ENCODE data around the gene PNISR. TPM values are rescaled to one million over a fixed set of nuclear protein-coding genes. Genes with fewer than 3 reads are reported as not detected.
A peak's percentile ranks its signal among the peaks of the same experiment; 100 is the strongest.

Gene PNISR
- total and polyA plus RNA-seq, 2 of the 13 experiments (the other 11 are each of a cell fraction or from before 2014, with no cell fraction given): 43.0 to 48.0 TPM

DNA sequence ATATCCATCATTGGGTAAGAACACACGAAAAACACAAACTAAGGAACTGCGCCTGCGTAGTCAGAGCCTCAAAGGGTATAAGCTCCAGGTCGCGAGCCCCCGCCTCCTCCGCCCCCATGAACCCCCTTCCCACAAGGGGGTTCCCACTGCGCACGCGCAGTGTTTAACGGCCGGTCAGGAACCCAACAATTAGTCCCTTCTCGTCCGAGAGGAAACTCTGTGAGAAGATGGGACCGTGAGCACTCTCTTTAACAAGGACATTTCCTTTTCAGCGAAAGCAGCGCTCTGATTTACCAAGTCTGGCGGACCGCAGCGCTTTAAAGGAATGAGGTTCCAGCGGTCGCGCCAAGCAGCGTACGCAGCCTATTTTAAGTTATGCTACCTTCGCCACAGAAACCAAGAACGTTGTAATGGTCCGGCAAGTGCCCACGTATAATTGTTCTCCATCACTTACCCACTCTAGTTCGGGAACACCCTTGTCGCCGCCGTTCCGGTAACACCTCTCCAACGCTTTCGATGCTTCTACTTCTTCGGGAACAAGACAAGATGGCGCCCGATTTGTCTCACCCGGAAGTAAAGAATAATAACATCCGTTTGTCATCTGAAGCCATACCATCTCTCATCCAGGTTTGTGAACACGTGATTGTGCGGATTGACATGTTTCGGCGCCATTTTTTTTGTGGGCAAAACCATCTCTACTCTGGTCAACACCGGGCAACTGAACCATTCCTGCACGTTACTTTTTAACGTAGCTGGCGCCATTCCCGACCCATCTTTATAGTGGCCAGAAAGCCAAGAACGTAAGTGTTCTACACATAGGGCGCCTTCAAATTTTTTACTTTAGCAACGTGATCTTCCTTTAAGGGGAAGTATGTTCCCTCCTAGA, at the start of gene PNISR (continued):
- TF ChIP-seq GATAD1 (CRISPR knock-in tag; IDR thresholded peaks at IDR 0.05) (peak; percentile 80), KDM2A (CRISPR knock-in tag; IDR thresholded peaks at IDR 0.05; ENCODE audit: borderline replicate concordance, low read depth) (peak; percentile 82), NRL (CRISPR knock-in tag; IDR thresholded peaks at IDR 0.05; ENCODE audit: borderline replicate concordance) (peak; percentile 42; the same call in 1 of the 2 replicates), ZNF343 (CRISPR knock-in tag; IDR thresholded peaks at IDR 0.05) (0 out of 2 replicates have a peak, but pooled peaks have one; percentile 30), IKZF1 (IDR thresholded peaks at IDR 0.05) (no peak), FOXA3 (CRISPR knock-in tag; IDR thresholded peaks at IDR 0.05) (peak; percentile 32; the same call in 1 of the 2 replicates), ZNF263 (CRISPR knock-in tag; IDR thresholded peaks at IDR 0.05) (peak; percentile 28; the same call in 1 of the 2 replicates), KLF16 (CRISPR knock-in tag; IDR thresholded peaks at IDR 0.05) (peak; percentile 27 to 52; a peak in 1 of 4 replicates), ZNF350 (CRISPR knock-in tag; IDR thresholded peaks at IDR 0.05; ENCODE audit: borderline replicate concordance, low read depth) (peak; percentile 32), AGO2 (optimal IDR thresholded peaks at IDR 0.05; ENCODE audit: low read depth, low read length) (no peak), ZNF644 (CRISPR knock-in tag; IDR thresholded peaks at IDR 0.05; ENCODE audit: low read depth) (peak; percentile 65; the same call in 1 of the 2 replicates), ZNF510 (CRISPR knock-in tag; IDR thresholded peaks at IDR 0.05; ENCODE audit: low read depth) (peak; percentile 51; the same call in 1 of the 2 replicates)
- TF ChIP-seq, protein P1, sequence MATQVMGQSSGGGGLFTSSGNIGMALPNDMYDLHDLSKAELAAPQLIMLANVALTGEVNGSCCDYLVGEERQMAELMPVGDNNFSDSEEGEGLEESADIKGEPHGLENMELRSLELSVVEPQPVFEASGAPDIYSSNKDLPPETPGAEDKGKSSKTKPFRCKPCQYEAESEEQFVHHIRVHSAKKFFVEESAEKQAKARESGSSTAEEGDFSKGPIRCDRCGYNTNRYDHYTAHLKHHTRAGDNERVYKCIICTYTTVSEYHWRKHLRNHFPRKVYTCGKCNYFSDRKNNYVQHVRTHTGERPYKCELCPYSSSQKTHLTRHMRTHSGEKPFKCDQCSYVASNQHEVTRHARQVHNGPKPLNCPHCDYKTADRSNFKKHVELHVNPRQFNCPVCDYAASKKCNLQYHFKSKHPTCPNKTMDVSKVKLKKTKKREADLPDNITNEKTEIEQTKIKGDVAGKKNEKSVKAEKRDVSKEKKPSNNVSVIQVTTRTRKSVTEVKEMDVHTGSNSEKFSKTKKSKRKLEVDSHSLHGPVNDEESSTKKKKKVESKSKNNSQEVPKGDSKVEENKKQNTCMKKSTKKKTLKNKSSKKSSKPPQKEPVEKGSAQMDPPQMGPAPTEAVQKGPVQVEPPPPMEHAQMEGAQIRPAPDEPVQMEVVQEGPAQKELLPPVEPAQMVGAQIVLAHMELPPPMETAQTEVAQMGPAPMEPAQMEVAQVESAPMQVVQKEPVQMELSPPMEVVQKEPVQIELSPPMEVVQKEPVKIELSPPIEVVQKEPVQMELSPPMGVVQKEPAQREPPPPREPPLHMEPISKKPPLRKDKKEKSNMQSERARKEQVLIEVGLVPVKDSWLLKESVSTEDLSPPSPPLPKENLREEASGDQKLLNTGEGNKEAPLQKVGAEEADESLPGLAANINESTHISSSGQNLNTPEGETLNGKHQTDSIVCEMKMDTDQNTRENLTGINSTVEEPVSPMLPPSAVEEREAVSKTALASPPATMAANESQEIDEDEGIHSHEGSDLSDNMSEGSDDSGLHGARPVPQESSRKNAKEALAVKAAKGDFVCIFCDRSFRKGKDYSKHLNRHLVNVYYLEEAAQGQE (IDR thresholded peaks at IDR 0.05; ENCODE audit: borderline replicate concordance in 1 of 2, low read depth in 1 of 2, low read length in 2 of 2): peak in 1 of 2 experiments; percentile 23; a peak in 1 of 4 replicates
- TF ChIP-seq, protein P2, sequence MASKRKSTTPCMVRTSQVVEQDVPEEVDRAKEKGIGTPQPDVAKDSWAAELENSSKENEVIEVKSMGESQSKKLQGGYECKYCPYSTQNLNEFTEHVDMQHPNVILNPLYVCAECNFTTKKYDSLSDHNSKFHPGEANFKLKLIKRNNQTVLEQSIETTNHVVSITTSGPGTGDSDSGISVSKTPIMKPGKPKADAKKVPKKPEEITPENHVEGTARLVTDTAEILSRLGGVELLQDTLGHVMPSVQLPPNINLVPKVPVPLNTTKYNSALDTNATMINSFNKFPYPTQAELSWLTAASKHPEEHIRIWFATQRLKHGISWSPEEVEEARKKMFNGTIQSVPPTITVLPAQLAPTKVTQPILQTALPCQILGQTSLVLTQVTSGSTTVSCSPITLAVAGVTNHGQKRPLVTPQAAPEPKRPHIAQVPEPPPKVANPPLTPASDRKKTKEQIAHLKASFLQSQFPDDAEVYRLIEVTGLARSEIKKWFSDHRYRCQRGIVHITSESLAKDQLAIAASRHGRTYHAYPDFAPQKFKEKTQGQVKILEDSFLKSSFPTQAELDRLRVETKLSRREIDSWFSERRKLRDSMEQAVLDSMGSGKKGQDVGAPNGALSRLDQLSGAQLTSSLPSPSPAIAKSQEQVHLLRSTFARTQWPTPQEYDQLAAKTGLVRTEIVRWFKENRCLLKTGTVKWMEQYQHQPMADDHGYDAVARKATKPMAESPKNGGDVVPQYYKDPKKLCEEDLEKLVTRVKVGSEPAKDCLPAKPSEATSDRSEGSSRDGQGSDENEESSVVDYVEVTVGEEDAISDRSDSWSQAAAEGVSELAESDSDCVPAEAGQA (IDR thresholded peaks at IDR 0.05; ENCODE audit: low read depth): peak; percentile 90
- TF ChIP-seq, protein P2 (CRISPR knock-in tag; IDR thresholded peaks at IDR 0.05; ENCODE audit: borderline replicate concordance): no peak
- TF ChIP-seq, protein P3, sequence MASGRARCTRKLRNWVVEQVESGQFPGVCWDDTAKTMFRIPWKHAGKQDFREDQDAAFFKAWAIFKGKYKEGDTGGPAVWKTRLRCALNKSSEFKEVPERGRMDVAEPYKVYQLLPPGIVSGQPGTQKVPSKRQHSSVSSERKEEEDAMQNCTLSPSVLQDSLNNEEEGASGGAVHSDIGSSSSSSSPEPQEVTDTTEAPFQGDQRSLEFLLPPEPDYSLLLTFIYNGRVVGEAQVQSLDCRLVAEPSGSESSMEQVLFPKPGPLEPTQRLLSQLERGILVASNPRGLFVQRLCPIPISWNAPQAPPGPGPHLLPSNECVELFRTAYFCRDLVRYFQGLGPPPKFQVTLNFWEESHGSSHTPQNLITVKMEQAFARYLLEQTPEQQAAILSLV (CRISPR knock-in tag; IDR thresholded peaks at IDR 0.05; ENCODE audit: borderline replicate concordance): peak; percentile 67; the same call in 1 of the 2 replicates

Data from HepG2 (cell line).